Stimulated activated CD8-positive, alpha-beta memory T cell treated with anti-CD3 and anti-CD28 coated beads, Interleukin-15, amount 100 ng/mL, for 1 hour (primary cell): ENCODE results near the gene ICOS.
"Not testable (repeated sequence)": the region's sequence is repeated elsewhere in the genome, so short reads cannot be mapped to it uniquely, and the experiment has no call there.

ENCODE experiments used
- DNase-seq: peaks from one replicate; pipeline ENCODE4 v3.0.0-alpha.2; 2020; ENCODE audit warnings: low read depth

The ICOS gene

GRCh38 chr2:203918264-203918663, 18.3 kb upstream of the ICOS start:
- no peak for DNase-seq

DNA sequence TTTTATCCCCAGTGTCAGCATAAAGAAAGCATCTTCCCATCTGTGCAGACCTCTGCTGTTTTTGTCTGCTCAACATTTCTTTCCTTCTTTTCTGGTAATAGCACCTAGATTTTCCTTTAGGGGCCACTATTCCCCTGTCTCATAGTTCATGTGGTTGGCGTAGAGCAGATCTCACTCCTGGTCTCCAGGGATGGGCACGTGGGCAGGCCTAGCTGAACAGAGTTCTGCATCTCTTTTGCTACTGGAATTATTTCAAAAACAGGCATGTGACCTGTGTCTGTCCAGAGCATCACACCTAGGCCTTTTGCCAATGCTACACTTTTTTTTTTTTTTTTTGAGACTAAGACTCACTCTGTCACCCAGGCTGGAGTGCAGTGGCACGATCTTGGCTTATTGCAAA, 17.7 kb upstream of the ICOS start:
- DNase-seq, result no peak

DNA sequence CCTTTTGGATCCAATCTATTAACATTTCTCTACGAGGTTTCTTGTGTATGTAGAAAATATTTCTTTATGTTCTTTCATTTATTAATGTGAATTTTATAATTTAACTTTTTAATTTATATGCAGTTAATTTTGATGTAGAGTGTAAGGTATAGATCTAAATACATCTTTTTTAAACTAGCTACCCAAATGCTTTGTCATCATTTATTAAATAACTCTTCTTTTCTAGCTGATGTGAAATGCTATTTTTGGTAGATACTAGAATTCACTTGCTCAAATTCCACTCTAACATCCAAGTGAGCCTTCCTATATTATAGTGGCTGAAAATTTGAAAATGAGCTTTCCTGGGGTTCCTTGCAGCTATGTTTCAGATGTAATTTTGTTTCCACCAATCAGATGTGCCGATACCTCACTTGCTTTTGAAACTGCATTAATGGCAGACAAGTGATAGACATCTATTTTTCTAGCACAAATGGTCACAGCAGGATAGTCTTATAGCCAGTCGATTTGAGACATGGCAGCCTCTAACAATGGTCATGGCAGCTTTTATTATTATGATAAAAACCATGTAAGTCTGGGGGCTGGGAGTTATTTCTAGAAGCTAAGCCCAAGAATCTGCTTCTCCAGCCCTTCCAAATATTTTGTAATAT, 10.9 kb upstream of the ICOS start:
- DNase-seq, result no peak

DNA sequence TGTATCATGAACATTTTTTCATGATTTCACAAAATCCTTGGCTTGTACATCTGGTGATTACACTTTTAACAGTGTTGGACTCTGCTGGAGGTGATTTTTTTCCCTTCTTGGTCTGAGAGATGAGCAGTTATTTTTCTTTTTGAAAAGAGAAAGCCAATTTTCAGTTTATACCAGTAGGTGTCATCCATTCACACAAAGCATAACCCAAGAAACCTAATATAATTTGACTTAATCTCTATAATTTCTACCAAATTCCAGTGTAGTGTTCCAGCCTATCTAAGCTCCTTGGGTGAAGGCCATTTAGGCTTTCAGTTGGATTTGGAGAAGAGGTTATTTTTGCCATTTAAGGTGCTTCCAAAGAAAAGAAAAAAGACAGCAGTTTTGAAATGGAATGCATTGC, 7.7 kb upstream of the ICOS start:
- no peak for DNase-seq

- not testable (repeated sequence) for DNase-seq
These were observed 5.3 kb upstream of the ICOS start for GRCh38 chr2:203931262-203931661.

DNA sequence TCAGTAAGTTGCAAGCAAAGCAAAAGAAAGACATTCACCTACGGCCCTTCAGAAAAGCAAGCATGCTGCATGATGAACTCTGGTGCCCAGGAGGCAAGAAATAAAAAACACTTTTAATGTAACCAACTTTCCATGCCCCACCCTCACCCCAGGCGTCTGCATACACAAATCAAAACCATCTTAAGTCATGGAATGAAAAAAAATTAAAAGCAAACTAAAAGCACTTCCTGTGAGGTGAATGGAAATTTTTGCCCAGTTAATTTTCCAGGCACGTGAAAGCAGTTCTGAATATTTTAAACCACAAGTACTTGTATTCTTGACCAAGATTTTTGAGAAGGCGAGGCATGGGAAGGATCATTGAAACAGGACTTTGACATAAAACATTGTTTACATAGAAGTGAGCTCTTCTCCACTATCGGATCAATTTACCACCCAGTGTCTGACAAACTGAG, 2.5 kb upstream of the ICOS start:
- DNase-seq, result peak; percentile 48

DNA sequence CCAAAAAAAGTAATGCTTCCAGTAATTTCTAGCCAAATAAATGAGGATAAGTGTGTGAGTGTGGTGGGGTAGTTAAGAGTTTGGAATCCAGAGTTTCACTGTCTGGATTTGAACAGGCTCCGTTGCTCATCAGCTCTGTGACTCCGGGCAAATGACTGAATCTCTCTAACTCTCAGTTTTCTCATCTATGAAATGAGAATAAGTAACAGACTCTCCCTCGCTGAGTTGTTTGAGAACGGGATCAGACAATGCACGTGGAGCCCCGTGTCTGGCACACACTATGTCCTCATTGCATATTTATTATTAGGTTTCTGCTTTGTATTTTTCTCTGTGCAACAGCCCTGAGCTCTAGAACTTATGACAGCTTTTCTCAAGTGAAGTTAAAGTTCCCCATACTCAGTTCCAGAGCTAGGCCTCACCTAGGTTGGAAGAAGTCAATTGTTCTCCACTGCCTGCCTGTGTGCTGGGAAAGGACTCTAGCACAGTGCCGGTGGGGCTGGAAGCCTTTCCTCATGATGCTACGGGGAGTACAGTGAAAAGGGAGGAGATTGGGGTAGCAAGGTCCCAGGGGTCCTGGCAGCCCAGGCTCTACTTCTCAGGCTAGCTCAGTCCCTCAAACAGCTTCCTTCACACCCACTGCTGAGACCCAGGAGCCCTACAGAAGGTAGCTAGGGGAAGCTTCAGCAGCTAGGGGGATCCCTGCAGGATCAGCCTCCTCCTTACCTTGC, 1.7 kb upstream of the ICOS start:
- DNase-seq, result no peak

- no peak for DNase-seq
These were observed 995 bp upstream of the ICOS start for GRCh38 chr2:203935568-203935967.

- DNase-seq, result no peak
These were observed 386 bp downstream of the ICOS start for GRCh38 chr2:203936949-203937348.

- DNase-seq, result no peak
These were observed 1.2 kb downstream of the ICOS start for GRCh38 chr2:203937788-203938187.

DNA sequence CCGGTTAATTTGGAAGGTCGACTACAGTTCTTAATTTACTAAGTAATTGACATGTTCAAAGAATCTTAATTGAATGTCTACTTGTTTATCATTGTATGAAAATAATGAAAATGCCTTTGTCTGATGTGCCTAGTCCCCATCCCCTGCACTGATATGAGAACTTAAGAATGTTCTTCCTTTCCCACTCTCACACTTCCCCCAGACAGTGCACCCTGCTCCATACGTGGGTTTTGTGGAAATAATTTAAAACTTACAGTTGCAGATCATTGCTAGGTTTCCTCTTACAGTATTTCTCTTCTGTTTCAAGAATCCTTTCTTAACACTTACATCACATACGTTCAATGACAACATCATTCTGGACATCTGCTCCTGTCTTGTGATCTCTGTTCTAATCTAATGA, 3.5 kb downstream of the ICOS start:
- no peak for DNase-seq

GRCh38 chr2:203943493-203944382, 7.2 kb downstream of the ICOS start:
- DNase-seq, result not testable (repeated sequence)

- no peak for DNase-seq
These were observed 12.2 kb downstream of the ICOS start for GRCh38 chr2:203948733-203949132.

DNA sequence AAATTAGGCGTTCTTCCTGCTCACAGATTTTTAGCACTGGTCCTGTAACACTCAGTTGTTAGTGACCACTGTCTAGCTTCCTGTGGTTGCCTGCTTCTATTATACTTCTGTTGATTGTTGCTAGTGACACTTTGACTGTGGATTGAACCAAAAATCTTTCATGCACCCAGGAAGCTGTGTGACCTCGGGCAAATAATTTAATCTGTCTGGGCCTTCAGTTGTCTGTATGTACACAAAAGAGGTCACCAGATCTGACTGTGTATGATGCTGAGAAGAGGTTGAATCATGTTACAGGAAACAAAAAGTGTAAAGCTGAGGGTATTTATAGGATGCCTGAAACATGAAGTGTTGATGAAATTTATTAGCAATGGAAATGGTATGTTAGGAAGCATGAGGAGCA, 12.7 kb downstream of the ICOS start:
- no peak for DNase-seq

DNA sequence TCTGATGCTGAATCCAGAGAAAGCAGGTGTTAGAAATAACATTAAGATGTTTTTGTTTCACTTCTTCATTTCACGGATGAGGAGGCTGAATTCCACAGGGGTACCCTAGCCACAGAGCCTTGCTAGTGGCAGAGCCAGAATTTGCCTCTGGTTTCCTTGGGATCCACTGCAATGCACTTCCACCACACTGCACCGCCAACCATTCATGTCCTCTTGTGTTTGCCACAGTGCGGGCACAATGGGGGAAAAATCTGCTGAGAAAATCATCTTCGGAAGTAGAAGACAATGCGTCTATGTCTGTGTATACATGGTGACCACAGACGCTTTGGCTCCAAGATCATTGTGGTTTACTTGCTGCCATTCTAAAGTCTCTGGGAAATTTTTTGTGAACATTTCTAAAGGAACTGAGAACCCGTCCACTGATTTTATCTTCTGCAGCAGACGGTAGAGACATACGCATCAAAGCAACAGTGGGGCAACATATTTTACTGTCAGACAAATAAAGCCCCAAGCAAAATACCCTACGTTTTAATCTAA, 14.9 kb downstream of the ICOS start:
- DNase-seq, result no peak

GRCh38 chr2:203959265-203959664, 22.7 kb downstream of the ICOS start:
- DNase-seq, result no peak

DNA sequence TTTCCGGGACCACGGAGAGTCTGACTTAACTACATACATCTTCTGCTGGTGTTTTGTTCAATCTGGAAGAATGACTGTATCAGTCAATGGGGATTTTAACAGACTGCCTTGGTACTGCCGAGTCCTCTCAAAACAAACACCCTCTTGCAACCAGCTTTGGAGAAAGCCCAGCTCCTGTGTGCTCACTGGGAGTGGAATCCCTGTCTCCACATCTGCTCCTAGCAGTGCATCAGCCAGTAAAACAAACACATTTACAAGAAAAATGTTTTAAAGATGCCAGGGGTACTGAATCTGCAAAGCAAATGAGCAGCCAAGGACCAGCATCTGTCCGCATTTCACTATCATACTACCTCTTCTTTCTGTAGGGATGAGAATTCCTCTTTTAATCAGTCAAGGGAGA, 23.1 kb downstream of the ICOS start:
- DNase-seq, result no peak

- no peak for DNase-seq
These were observed 24.2 kb downstream of the ICOS start for GRCh38 chr2:203960811-203961210.

- DNase-seq, result not testable (repeated sequence)
These were observed 28.6 kb downstream of the ICOS start for GRCh38 chr2:203965190-203965589.

- no peak for DNase-seq
These were observed 34.7 kb downstream of the ICOS start for GRCh38 chr2:203971251-203971650.

GRCh38 chr2:203972066-203972465, 35.5 kb downstream of the ICOS start:
- no peak for DNase-seq

DNA sequence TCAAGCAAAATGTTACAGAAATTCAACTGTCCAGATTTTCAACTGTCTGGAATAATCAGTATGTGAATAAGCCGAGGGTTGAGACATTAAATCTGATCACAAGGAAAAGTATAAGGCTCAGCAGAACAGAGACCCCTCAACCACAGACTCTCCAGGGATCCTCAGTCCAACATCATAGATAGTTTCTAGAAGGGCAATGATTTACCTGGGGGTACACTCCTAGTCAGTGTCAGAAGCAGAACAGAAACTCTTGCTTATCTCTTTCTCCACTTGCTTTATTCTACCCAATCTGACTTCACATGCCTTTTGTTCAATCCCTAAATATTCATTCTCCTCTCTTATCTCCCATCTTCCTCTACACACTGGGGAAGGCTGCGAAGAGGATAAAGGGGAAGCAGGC, 36.4 kb downstream of the ICOS start:
- no peak for DNase-seq

DNA sequence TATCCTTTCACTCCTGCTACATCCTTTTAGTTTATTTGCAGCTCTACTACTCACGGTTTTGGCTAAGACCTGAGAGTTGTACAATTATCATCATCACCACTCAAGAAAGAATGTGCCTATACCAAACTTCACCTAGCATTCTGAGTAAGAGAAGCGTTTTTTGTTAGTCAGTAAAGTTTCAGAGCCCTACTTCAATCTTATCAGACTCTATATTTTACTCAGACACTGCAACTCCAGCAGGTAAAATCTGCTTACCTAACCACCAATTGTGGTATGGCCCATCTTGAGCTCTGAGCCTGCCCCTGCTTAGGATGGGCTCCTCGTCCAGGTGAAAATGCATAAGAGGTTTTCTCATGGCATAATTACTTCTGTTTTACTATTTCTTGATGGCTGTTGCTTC, 37.1 kb downstream of the ICOS start:
- DNase-seq, result no peak
